Activated T-helper 1 cell treated with anti-CD3 and anti-CD28 coated beads, Interleukin-2, amount 50 U/mL, for 16 hours (primary cell): ENCODE data around the gene ACOXL.

Experiments
- DNase-seq, 2 donors: peaks; one replicate each; pipeline ENCODE4 v3.0.0-alpha.2; 2020; ENCODE audit warnings: low read depth in 1 of 2, low spot score in 1 of 2

The ACOXL gene

DNA sequence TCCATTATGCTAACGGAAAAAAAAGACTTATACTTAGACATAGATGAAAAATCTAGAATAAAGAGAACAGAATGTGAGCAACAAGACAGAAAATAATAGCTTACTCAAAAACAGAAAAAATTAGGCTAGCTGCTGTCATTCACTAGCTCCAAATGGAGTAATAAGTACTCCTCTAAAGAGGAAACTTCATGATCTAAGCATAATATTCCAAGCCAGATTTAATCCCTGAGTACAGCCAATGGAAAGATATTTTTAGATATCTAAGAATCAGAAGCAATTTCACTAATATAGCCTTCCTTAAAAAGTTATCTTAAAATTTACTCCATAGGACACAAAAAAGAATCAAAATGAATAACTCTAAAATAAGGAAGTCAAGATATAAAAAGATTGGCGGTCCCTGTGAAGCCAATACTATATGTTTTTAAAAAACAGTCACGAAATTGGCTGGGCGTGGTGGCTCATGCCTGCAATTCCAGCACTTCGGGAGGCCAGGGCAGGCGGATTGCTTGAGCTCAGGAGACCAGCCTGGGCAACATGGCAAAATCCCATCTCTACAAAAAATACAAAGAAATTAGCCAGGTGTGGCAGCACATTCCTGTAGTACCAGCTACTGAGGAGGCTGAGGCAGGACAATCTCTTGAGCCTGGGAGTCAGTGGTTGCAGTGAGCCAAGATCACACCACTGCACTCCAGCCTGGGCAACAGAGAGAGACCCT lies 265.1 kb downstream of the ACOXL start:
- no peak for DNase-seq

DNA sequence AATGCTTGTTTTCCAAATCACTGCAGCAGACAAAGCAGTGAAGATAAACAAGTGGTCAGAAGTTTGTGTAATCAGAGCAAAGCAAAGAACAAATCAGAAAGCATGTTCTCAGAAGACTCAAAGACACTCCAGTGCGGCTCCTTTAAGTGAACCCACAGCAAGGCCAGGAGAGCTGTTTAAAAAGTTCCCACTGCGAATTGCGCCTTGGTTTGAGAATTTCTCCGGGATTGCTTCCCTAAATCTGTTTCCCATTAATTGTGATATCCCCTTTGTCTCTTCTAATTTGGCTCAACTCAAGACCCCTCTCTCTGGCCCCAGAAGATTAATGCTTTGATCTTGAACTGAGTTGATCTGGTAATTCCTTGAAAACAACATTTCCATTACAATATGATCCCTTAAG lies 265.9 kb downstream of the ACOXL start:
- DNase-seq: no peak

DNA sequence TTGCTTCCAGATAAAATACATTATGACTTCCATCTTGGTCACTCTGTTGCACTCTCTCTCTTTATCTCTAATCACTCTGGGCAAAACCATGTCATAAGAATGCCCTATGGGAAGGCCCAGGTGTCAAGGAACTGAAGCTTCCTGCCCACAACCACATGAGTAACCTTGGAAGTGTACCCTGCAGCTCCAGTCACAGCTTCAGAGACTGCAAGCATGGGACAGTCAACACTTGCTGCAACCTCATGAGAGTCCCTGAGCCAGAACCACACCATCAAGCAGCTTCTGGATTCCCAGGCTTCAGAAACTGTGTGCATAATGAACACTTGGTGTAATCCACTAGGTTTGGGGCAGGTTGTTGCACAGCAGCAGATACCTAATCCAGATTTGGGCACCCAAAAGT lies 267.3 kb downstream of the ACOXL start:
- no peak for DNase-seq

DNA sequence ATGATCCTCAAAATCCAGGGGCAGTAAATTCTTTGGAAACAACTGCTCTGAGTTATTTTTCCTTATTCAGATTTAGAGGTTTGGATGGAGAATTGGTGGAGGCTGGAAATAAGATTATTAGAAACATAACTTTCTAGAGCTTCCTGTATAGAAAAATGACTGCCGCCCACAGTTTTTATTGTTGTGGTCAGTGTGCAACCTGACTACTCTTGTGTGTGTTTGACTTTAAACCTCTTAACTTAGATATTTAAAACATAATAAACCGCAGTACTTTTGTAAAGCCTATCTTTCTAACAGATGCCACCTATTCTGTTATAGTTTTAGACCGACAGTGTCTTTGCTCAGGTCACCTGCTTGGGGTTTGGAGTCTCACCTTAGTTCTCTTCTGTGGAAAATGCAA lies 272.9 kb downstream of the ACOXL start:
- DNase-seq: no peak

DNA sequence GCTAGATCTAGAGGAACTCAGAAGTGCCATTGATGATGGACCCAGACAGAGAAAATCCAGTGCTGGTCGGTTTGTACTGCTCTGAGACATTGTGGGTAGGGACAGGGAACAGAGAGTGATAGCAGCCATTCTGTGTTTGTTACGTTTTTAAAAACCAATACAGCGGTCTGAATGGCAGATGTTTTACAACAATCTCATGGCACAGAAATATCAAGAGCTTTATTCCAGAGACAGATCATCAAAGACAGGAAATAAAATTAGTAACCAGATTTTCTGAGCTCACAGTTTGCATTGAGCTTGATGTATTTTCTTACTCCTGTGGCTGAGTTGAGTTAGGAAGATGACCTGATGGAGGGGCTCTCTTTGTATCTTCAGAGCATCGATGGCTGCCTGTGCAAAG lies 273.4 kb downstream of the ACOXL start:
- DNase-seq: no peak

DNA sequence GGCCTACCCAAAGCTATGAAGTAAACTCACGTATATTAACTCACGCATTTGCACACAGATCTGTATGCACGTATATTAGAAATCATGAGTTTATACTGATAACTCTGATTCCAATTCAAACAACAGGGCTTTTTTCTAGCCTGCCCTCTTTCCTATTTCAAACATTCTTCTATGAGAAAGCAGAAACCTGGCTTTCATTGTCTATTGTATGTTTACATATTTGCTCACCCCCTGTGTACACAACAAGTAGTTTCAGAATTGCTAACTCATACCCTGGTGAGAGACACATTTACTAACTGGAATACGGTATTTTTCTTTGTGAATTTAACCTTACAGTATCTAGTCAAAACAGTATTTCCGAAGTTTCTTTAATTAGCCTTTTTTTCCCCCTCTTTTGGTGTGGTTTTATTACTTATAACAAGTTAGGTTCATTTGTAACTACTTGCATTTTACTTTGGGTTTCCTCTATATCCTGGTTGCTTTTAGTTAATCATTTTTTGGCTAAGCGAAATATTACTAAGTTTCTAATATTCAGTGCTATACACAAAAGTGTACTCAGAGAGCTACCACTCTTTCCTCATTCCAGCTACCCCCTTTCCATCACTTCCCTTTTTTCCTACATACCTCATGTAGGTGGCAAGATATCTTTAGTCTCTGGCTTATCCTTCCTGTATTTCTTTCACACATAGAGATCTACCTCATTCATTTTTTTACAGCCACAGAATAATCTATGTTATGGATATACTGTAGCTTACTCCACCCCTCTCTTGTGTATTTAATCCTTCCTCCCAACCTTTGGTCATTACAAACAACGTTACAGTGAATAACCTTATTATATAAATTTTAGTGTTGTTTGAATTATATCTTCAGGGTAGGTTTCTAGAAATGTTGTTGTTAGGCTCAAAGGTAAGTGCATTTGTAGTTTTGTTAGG lies 275.6 kb downstream of the ACOXL start:
- DNase-seq: no peak

DNA sequence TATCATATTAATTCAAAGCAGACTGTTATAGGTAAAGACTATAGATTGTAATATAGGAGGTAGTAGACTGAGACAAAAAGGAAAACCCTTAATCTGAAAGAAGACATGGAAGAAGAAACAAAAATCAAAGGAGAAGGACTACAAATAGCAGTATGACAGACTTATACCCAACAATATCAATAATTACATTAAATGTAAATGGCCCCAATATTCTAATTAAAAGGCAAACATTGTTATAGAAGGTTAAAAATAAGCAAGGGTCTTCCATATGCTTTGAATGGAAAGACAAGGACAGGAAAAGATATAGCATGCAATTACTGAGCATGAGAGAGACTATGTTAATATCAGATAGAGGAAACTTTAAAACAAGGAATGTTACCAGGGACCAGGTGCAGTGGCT lies 278.8 kb downstream of the ACOXL start:
- DNase-seq: no peak

DNA sequence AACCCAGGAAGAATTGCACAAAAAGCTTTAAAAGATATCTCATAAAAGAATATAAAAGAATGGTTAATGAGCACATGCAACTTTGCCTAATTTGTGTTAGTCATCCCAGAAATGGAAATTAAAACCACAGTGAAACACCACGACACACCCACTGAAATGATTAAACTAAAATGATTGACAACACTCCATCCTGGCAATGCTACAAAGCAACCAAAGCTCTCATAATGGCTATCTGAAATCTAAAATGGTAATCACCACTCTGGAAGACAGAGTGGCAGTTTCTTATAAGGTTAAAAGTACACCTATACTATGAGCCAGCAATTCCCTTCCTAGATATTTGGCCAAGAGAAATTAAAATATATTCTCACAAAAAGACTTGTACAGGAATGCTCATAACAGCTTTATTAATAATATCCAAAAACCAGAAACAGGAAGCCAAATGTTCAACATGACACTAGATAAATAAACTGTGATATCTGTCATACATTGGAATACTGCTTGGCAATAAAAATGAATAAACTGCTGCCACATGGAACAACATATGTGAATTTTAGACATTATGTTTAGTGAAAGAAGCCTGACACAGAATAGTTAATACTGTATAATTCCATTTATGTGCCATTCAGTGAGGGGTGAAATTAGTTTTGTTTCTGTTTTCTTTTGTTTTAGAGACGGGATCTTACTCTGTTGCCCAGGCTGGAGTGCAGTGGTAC lies 283.1 kb downstream of the ACOXL start:
- no peak for DNase-seq

DNA sequence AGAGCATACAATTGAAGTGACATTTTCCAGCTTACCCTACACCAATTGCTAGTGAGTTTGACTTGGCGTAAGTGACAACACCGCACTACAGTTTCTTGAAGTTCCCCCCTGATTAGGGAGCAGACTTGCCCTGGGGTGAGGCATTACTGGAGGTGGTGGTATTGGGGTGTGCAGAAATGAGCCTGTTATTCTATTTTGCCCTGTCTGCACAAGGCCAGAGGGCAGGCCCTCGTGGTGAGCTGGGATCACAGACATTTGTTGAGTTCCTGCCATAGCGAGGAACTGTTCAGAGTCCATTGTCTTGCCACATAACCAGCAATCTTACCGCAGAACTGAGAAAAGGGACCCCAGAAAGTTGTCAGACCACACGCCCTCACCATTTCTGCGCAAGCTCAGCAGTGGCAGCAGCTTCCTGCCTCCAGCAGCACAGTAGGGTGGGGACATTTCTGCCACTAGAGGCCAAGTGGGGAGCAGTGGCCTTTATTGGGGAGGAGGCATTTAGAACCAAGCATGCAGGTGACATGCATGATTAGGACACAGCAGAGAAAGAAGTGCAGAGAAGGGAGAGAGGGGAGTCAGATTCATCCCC lies 284.8 kb downstream of the ACOXL start:
- no peak for DNase-seq

DNA sequence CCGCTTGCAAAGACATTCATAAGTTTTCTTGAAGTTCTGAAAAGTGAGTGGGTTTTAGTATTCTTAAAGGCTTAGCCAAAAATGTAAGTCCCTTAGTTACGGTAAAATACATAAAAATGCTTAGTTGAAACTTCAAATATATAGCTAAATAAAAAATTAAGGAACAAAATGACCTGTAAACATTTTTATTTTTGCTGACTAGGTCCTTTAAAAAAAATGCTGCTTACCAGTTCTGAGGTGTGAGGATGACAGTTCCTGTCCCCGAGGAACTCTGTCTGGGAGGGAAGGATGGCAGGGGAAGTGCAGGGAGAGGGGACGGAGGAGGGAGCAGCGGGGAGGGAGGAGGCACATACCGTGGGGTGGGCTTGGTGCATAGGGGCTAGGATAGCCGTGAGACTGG lies 285.5 kb downstream of the ACOXL start:
- DNase-seq: no peak

DNA sequence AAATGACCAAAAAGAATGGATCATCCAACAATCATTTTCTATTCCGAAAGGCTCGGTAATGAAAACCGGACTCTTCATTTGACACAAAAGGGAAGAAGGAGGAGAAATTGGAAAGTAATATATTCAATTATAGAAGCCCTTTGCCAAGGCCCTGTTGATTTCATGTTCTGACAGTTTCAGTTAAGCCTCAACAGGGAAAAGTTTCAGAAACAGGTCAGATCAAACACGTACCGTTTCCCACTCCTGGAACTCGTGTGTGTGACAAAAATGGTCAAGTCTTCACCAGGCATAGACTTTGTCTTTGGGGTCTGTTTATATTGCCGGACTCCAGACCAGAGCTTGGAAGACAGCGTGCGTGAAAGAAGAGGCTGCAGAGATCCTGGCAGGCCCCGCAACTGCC lies 287.0 kb downstream of the ACOXL start:
- no peak for DNase-seq

DNA sequence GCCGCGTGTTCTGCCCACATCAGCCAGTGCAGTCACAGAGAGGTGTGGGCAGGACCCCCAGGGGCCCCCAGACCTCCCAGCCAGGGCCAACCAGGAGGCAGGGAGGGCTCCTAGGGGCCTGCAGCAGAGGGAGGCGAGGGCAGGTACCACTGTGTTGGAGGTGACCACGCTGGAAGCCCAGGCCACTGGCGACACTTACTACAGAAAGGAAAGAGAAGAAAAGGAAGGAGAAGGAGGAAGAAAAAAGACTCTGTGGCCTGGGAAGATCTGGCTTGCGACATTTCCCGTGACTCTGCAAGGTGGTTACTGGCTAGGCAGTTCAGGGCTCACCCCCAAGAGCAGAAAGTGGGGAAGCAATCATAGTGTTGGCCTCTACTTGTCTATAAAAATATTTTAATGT lies 290.3 kb downstream of the ACOXL start:
- DNase-seq: no peak

DNA sequence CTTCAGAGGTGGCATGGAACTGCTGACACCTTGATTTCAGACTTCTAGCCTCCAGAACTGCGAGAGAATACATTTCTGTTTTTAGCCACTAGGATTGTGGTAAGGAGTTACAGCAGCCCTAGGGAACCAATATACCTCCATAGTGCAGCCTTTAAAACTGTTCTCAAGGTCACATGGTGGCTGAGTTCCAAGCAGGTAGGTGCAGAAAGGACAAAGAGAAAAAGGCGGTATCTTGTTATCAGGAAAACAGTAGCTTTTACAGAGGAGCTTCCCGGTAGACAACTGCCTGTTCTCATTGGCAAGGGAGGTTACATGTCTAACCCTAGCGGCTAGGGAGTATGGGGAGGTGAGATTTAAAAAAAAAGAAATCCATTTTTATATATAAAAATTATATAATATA lies 292.1 kb downstream of the ACOXL start:
- no peak for DNase-seq

DNA sequence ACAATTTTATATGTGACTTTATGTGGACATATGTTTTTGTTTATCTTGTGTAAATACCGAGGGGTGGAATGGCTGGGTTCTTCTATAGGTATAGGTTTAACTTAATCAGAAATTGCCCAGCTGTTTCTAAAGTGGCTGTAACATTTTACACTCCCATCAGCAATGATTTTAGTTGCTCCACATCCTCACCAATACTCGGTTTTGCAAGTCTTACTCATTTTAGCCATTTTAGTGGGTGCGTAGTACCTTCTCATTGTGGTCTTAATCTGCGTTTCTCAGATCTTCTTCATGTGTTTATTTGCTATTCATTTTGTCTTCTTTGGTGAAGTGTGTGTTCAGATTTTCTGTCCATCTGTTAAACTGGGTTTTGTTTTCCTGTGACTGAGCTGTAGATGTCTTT lies 292.9 kb downstream of the ACOXL start:
- DNase-seq: no peak

DNA sequence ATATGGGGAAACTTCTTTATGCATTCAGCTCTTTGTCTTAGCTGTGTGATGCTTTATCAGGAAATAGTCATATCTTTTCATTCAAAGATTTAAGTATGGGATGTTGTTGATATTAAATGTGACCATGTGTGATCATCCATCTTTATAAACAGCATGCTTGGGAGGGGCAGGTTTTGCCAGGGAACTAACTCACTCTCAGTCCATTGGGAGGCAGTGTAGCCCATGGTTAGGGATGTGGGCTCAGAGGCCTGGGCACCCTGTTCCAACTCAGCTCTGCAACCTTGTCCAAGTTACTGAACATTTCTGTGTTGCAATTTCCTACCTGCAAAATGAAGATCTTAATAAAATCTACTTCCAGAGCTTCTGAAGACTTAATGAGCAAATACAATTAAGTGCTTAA lies 296.3 kb downstream of the ACOXL start:
- no peak for DNase-seq

DNA sequence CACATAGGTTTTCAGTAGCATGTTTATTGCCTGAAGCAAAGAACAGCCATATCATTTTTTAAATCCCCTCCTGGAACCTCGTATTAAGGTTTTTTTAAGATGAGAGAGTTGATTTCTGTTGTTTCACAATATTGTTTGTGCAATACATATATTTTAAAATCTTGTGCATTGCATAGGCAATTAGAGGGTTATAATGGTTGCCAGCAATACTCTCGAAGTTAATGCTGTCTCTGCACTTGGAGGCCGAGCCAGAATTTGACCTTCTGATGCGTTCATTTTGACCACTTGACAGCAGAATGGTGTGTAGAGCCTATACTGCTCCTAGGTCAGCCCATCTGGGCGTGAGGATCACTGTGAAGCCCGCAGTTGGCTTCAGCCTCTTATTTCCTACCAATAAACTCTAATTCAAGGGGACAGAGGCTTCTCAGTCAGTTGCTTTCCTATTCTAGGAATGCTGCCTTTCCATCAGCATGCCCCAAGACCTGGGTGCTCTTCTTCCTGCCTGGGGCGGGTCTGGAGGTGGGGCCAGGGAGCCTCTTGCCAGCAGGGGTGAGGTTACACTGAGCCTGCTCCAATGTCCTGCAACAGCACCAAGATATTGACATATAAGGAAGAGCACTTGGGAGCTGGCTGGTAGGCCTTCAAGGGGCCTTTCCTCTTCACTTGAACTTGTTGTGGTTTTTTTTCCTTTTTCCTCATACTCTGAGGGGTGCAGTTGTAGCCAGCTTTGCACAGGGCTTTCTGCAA lies 297.0 kb downstream of the ACOXL start:
- no peak for DNase-seq

DNA sequence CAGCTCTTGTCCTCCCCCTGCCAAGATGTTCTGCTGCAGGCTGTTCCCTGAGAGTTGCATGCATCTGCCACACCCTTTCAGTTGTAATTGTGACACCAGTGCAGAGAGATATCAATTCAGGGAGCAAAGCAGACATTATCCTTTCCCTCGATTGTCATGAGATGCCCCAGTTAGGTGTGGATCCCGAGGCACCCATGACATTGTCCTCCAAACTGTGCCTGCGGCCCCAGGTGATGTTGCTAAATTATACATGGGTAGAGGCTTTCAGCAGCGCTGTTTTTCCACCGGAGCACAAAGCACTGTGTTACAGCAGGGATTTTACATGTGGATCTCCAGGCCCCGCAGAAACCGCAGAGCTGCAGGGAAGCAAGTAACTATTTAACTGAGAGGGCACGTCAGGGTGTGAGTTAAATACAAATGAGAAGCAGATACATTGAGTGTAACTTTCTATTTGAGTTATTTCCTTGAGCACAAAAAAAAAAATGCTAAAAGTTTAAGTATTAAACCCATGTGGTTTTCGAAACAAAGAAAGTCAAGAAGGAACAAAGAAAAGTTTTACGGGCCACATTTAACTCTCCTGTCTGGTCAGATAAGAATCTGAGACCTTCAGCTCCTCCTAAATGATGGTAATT lies 298.0 kb downstream of the ACOXL start:
- DNase-seq: no peak

DNA sequence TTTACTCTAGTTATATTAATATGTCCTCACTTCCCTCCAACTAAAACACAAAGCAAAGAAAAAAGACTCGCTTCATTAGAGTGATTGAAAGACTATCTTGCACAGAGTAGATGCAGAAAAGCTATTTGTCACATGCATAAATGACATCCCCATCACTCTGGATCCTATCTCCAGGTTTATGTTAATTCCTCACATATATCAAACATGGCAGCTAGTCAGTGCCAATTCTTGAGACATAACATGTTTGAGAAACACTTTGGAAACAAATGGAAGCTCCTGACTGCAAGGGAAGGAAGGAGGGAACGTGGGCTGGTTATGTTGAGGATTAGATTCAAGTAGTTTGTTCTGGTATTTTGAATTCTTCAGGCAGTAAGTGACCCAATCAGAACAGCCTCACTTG lies 298.6 kb downstream of the ACOXL start:
- no peak for DNase-seq

DNA sequence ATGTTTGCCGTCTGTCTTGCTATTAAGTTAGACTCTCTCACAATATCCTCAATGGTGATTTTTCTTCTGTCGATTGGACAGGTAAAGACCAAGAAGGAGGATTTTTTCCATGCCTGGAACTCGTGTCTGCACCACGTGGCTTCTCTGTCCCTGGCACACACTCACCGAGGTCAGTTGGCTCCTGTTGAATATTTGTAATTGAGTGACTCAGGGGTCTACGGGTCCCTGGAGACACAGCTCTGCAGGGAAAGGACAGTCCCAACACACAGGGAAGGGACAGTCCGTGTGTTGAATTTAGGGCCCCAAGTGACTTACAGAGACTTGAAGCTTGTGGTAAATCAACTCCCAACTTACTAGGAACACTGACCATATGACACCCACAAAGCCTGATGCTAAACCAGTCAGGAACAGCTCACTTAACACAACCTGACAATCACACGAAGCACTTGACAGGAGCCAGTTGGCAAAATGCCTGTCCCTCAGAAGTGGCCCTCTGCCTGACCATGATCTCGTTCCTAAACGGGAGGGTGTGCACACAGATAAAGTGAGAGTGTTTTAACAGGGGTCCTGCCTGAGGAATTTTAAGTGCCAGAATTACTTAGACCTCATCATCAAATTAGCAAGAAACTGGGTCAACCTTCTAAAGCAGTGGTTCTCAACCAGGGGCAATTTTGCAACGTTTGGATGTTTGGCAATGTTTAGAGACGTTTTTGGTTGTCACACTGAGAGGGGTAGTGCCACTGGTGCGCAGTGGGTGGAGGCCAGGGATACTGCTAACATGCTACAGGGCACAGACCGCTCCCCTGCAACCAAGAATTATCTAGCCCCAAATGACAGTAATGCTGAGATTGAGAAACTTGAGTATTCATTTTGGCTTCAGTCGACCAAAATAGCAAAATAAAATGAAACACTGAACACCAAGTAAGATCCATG lies 299.4 kb downstream of the ACOXL start:
- DNase-seq: no peak
